NB4 (cell line): Measurements from ENCODE around the gene PIGL.

Experiments
- CTCF ChIP-seq: IDR thresholded peaks from one replicate; pipeline ENCODE4 v1.5.1; 2012; ENCODE audit warnings: low read depth, low read length
- MAX ChIP-seq: IDR thresholded peaks from 2 replicates; pipeline ENCODE4 v1.6.1; 2011; ENCODE audit warnings: low read depth, low read length
- MYC ChIP-seq: IDR thresholded peaks from 2 replicates; pipeline ENCODE4 v1.6.1; 2011; ENCODE audit warnings: low read depth, low read length
- POLR2A ChIP-seq: IDR thresholded peaks from 2 replicates; pipeline ENCODE4 v1.6.1; 2011; ENCODE audit warnings: mild to moderate bottlenecking; ENCODE audit not compliant: insufficient read length; ENCODE audit errors: extremely low read depth

GRCh38 chr17:16275024-16275423 is 58.0 kb downstream of the PIGL start:
- TF ChIP-seq POLR2A (no peak), MYC (no peak), CTCF (no peak), MAX (no peak)
